Stimulated activated CD4-positive, alpha-beta T cell treated with anti-CD3 and anti-CD28 coated beads, Interleukin-4, amount 100 ng/mL, for 24 hours (primary cell): Measurements from ENCODE around the gene PRSS33.

ENCODE experiments used
- DNase-seq: peaks from one replicate; pipeline ENCODE4 v3.0.0-alpha.2; 2020

Gene PRSS33

DNA sequence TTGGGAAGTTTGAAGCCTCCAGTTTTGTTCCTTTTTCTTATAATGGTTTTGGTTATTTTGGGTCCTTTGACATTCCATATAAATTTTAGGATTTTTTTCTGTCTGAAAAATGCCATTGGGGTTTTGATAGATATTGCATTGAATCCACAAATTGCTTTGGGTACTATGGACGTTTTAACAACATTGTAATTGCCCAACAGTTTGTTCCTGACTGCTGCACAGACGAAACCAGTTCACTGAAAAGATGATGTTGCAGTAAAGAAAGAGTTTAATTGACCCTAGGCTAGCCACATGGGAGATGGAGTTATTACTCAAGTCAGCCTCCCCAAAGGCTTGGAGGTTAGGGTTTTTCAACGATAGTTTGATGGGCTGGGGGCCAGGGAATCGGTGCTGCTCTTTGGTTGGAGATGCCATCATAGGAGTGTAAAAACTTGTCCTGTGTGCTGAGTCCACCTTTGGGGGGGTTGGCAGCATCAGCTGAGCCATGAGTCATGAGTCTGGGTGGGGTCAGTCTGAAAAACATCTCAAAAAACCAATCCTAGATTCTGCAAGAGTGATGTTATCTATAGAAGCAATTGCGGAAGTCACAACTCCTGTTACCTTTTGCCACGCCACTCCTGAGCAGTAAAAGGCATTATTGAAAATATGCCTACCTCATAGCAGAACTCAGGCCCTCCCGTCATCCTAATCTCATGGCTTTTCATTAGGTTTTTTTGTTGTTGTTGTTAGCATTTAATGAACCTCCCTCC is 8.2 kb upstream of the PRSS33 start:
- DNase-seq = no peak

DNA sequence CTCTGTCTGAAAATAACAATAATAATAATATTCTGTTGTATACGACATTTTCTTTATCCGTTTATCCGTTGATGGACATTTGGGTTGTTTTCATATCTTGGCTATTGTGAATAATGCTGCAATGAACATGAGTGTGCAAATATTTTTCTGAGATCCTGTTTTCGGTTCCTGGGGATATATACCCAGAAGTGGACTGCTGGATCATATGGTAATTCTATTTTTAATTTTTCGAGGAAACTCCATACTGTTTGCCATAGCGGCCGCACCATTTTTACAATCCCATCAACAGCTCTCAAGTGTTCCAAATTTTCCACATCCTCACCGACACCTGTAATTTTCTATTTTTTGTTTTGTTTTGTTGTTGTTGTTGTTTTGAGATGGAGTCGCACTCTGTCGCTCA is 5.6 kb upstream of the PRSS33 start:
- DNase-seq = no peak

DNA sequence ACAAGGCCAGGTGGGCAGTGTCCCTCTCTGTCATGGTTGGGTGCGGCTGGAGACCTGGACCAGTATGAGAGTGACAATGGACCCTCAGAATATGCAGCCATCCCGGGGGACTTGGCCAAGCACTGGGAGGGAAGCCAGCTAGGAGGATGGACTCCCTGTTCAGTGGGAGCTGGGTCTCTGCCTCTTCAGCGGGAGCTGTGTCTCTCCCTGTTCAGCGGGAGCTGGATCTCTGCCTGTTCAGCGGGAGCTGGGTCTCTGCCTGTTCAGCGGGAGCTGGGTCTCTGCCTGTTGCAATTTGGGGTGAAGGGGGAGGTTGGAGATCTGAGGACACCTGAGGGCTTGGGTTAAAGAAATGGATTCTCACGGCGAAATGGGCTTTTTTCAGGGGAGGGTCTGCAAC is 3.8 kb upstream of the PRSS33 start:
- DNase-seq = no peak

DNA sequence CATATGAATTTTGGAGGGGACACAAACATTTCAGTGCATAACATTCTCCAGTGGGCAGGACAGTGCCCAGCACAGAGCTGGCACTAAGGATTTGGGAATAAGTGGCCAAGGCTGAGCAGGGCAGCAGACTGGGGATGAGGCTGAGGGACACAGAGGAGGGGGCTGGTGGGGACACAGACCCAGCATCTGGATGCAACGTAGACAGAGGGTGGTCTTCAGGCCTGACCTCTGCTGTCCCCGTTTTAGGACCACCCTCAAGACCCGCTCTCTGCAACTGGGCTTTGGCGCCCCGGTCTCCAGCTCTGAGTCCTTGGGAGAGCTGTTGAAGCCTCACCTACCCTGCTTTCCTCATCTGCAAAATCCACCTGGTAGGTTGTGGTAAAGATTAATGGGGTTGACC is 3.3 kb upstream of the PRSS33 start:
- DNase-seq = no peak

DNA sequence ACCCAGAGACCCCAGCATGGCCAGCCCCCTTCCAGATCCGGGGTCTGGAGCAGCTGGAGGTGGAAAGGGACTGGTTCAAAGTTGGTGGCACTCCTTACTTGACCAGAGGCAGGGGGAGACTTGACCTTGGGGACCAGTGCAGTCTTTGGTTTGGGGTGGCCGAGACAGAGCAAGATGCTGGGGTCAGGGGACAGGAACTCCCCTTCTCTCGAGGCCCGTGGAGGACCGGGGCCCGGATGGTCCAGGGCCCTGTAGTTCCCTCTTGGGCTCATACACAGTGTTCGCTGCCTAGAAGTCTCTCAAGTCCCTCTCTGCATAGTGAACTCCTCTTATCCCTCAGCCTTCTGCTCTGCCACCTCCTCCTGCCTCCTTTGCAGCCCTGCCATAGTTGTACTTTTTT is 601 bp upstream of the PRSS33 start:
- no peak for DNase-seq

DNA sequence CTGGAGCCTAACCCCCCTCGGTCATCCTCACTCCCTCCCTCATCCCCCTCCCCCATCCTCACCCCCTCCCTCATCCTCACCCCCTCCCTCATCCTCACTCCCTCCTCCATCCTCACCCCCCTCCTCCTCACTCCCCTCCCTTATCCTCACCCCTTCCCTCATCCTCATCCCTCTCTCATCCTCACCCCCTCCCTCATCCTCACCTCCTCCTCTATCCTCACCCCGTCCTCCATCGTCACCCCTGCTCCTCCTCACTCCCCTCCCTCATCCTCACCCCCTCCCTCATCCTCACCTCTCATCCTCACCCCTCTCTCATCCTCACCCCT is 571 bp downstream of the PRSS33 start:
- no peak for DNase-seq

DNA sequence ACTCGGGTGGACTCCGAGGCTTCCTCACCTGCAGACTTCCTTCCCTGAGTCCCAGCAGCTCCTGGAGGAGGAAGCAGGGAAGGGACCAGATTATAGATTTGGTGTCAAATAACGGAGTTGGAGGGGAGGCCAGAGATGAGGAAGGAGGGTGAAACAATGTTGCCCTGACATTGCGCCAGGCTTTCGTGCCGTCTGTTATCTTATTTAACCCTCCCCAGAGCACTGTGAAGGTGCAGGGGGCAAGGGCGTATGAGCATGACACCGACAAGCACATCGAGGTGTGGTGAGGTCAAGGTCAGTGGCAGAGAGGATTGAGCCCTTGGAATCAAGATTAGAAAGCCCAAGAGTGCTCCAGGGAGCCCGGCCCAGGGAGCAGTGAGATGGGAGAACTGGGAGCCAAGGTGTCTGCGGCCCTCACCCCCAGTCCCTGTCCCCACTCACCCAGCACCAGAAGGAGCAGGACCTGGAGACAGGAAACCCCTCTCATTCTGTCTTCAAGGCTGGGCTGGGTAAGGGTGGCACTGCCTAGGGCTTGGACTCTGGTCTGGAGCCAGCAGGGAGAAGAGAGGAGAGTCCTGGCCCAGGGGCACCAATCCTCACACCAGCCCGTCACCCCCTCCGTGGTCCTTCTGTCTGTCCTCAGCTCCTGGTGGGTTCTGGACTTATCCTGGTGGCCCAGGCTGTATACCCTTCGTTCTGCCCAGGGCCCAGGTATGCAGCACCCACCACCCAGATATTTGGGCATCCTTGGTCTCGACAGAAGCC is 1.1 kb downstream of the PRSS33 start:
- no peak for DNase-seq

DNA sequence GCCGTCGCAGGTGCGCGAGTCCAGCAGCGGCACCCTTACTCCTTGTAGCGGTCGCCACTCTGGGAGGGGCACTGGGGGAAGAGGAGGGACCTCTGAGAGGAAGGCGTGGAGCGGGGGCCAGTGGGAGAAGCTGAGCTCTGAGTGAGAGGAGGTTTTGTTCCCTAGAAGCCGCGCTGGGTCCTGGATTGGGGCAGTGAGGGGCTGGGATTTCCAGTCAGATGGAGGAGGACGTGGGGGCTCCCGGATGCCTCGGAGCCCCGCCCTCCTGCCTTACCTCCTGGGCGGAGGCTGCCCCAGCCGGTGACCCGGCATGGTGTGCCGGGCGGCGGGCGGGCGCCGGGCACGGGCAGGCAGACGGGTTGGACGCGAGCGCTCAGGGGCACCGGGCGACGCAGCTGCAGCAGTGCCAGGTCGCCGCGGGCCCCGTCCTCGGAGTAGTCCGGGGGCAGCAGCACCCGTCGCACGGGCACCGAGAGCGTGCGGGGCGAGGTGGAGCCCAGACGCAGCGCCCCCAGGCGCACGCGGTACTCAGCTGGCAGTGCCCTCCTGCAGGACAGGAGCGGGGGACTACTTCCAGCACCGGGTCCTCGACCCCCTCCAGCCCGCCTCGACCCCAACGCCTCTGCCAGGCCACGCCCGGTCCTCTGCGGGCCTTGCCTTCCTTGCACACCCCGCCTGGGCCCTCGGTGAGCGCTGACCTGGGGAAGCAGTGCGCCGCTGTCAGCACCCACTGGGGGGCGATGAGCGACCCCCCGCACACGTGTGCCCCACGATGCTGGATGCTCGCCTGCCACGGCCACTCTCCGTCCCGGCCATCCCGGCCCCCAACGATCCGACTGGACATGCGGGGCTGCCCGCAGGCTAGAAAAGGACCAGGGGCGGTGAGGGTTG is 2.0 kb downstream of the PRSS33 start:
- DNase-seq = peak; percentile 33

DNA sequence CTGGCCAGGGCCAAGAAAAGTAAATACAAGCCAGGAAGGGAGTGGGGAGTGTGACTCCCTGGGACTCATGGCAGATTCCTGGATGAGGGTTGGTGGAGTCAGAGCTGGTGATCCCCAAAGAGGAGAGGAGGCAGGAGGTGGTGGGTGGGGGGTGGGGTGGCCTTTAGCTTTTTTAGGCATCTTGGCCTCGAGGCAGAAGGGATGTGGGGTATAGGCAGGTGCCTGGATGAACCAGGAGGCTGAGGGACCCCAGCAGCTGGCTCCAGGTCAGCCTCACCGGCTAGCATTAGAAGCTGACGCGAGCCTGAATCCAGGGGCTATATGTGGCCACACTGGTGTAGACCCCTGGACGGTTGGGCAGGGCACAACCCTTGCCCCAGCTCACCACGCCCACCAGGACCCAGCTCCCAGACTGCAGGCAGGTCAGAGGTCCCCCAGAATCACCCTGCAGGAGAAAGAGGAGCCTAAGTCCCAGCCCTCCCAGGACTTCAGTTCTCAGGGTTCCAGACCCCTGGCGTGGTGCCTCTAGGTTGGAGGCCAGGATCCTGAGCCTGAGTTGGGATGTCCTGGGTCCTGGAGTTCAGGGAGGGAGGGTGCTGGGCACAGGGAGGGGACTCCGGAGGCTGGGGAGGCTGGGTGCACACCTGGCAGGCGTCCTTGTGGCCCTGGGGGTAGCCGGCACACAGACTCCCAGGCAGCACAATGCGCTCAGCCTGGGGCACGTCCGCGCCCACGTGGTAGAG is 2.8 kb downstream of the PRSS33 start:
- no peak for DNase-seq

DNA sequence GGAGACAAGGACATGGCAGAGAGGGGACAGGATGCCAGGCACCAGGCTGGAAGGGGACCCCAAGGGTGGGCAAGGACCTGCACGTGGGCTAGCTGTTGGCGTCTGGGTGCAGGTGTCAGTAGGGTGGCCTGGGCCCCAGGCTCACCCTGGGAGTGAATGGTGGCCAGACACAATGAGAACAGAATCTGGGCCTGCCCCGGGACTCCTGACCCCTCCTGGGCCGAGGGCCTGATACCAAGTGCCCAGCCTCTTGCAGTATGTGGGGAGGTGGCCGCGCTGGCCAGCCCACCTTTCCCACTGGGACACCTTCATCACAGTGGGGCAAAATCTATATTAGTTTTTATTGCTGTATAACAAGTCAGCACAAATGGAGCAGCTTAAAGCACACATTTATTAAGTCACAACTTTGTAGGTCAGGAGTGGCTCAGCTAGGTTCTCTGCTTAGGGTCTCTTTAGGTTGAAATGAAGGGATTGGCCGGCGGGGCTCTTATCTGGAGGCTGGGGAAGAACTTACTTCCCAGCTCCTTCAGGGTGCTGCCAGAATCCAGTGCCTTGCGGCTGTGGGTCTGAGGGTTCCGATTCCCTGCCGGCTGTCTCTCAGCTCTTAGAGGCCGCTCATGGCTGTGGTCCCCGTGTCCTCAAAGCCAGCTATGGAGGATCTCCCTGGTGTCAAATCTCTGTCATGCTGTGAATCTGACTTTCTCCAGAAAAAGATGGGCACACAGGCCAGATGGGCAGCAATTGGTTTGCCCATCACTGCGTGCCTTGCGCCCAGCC is 3.6 kb downstream of the PRSS33 start:
- DNase-seq = no peak

DNA sequence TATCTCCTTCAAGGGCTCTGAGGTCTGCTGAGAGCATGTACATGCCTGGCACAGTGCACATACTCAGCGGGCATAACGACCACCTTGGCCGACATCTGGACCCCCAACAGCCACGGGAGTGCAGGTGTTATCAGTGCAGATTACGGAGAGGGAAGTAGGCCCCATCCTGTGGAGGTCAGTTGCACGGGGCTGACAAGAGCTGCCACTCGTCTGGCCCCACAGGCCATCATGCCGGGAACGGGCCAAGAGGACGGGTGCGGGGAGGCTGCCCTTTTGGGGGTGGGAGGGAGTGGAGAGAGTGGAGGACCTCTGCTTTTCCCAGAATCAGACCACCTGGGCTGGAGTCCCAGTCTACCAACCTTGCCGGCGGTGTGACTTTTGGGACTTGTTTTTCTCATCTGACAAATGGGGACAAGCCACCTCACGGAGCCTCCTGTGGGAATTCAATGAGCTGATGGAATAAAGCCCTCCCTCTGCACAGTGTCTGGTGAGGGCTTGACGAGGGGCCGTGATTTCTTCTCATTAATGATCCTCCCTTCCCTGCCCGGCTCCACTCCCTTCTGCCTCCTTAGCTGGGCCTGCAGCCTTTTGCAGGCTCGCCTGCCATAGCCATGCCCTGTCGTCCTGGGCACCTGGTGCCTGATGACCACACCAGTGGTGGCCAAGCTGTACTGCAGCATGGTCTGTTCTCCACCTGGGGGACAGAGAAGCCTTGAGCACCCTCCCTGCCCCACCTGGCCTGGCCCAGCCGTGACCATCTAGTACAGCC is 4.6 kb downstream of the PRSS33 start:
- no peak for DNase-seq

DNA sequence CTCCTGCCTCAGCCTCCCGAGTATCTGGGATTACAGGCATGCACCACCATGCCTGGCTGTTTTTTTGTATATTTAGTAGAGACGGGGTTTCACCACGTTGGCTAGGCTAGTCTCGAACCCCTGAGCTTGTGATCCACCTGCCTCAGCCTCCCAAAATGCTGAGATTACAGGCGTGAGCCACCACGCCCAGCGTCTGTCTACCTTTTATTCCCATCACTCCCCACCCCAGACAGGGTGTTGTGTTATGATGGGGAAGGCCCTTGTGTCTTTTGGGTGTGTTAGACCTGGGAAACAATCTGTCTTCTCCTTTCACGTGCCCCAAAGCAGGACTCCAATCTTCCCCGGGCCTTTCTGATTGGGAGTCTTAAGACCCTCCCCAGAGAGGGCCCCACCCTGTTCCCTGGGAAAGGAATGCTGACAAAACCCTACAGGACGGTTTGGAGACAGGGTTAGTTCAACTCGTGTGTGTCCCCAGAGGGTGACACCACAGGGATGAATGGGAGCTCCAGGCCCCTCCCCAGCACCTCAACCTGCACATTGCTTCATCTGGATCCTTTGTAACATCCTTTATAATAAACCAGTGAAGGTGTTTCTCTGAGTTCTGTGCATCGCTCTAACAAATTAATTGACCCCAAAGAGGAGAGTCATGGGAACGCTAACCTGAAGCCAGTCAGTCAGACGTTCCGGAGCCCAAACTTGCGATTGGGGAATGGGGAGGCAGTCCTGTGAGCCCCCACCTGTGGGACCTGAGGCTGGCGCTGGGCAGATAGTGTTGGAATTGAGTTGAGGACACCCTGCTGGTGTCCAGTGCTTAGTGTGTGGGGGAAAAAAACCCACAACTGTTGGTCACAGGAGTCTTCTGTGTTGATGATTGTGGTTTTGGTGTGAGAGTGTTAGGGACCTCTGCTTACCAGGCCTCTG is 7.1 kb downstream of the PRSS33 start:
- DNase-seq = no peak

DNA sequence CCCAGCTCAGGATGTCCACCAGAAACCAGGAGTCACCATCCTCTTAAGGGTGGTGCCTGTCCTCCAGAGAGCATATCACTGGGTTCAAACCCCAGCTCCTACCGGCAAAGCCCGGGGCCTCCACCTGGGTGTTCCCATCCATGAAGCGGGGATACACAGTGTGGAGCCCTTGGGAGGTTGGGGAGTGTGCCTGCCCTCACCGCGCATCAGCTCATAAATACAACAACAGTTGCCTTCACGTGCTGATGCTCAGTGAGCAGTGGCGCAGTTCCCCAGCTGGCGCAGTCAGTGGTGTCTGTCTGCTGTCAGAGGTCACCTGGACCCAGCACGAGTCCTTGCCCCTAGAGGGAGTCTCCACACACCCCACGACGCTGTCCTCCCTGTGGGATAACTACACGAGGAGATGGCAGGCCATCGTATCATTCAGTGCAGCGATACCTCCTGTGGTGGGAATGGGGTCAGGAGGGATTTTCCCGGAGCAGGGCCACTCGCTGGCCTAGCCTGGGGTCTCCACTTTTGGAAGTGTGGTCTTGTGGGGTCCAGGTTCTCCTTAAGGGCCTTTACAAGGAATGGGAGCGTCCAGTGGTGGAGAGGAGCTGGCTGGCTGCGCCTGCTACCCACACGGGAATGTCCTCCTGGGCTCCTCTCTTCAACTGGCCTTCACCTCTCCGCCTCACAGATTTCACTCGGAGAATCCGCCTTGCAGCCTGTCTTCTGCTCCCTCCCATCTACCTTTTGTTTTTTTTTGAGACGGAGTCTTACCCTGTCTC is 8.0 kb downstream of the PRSS33 start:
- no peak for DNase-seq

DNA sequence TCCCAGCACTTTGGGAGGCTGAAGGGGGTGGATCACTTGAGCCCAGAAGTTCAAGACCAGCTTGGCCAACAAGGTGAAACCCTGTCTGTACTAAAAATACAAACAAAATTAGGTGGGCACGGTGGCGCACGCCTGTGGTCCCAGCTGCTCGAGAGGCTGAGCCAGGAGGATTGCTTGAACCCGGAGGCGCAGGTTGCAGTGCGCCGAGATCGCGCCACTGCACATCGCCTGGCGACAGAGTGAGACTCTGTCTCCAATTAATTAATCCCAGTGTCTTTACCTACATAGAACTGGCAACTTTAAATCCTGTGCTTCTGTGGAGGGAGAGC is 8.8 kb downstream of the PRSS33 start:
- DNase-seq = no peak

DNA sequence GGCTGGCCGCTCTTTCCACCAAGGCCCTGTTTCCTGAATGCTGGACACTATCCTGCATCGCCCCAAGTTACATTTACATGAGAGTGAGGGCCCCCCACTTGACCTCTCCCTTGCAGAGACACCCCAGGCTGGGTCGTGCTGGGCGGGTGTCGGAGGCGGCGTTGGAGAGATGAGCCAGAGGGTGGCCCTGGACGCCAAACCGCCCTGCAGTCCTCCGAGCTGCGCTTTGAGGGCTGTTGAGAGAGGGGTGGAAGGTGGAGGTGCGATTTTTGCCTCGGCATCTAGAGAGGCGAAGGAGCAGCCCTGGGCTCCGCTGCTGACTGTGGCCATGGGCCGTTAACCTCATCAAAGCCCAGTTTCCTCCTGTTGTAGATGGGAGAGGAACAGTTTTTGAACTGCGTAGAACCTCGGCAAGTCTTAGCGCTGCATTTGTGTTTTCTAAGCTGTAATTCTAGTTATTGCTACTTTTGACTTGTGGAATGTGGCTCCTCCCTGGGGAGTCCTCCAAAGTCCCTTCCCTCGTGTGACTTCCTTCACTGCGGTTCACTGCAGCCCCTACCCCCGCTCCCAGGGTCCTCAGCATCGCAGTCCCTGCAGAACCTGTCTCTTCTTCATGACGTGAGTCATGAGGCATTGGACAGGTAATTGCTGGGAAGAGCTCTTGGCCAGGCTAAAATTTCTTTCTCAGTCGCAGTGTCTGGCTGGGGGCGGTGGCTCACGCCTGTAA is 9.3 kb downstream of the PRSS33 start:
- DNase-seq = peak; percentile 37

DNA sequence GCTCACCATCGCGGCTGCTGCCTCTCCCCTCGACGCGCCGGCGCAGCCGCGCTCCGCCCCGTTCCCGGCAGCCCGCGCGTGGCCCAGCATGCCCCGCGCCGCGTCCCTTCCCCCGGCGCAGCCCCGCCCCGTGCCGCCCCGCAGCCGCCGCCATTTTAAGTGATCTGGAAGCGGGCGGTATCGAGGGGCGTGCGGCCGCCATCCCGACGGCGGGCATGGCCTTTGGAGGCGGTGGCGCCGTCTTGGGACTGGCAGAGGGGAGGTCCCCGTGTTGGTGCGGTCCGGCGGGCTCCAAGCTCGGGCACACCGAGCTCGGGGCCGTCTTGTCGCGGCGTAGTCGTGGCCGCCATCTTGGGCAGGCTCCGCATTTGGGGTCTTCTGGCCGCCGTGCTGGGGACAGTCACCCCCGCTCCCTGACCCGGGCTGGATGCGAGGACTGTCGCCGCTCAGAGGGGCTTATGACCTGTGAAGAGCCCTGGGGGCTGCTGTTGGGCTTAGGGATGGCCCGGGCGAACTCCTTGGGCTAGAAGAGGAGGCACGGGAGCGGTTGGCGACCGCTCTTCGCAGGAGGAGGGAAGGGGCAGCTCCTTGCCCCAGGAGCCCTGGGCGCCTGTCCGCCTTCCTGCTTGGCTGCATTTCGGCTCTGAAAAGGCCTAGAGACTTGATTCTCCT is 10.0 kb downstream of the PRSS33 start, which contains the start of gene ELOB:
Gene ELOB (minus strand): TSS at position 50 of the 672 bp plus-strand sequence. CDS start 41 bp downstream, at position 9.
- DNase-seq = peak; percentile 90

DNA sequence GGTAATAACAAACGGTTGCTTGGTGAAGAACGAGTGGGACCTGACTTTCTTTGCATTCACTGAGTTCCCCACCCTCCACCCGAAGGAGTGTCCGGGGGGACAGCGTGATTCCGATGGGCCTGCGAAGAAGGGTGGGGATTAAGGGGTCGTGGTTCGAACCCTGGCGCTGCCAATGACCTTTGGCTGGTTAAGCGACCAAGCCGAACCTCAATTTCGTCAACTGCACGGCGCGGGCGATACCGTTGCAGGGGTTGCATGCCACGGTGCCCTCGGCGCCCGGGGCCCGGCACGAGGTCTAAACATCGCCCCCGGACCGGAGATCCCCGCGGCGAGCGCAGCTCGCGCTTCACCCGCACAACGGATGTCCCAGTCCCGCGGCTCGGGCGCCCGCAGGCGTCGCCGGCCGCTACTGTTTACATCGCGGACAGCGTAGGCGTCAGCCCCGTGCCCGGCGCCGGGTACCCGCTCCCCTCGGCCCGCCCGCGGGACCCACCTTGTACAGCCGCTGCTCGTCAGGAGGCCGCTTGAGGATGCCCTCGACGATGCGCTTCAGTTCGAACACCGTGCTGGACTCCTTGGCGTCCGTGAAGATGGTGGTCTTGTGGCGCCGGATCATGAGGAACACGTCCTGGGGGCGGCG is 10.7 kb downstream of the PRSS33 start:
- peak; percentile 34 for DNase-seq
